Activated effector memory CD4-positive, alpha-beta T cell treated with Interleukin-2 at 50 U/mL for 16 hours (primary cell): ENCODE measurements around the gene TMEM98.
"Not testable (repeated sequence)": the region's sequence is repeated elsewhere in the genome, so short reads cannot be mapped to it uniquely, and the experiment has no call there.

Experiments
- DNase-seq: peaks from one replicate; pipeline ENCODE4 v3.0.0-alpha.2; 2020

The TMEM98 gene

GRCh38 chr17:32943647-32944191 lies 15.8 kb downstream of the TMEM98 start:
- no peak for DNase-seq

GRCh38 chr17:32944248-32945020 lies 16.5 kb downstream of the TMEM98 start:
- no peak for DNase-seq

- DNase-seq = no peak
These were observed 18.6 kb downstream of the TMEM98 start for GRCh38 chr17:32946375-32947135.

GRCh38 chr17:32947736-32948135 lies 19.8 kb downstream of the TMEM98 start:
- no peak for DNase-seq

- DNase-seq = no peak
These were observed 21.2 kb downstream of the TMEM98 start for GRCh38 chr17:32949181-32949580.

GRCh38 chr17:32952491-32952890 lies 24.5 kb downstream of the TMEM98 start:
- DNase-seq = not testable (repeated sequence)

GRCh38 chr17:32953045-32953444 lies 25.1 kb downstream of the TMEM98 start:
- DNase-seq = no peak

- no peak for DNase-seq
These were observed 25.9 kb downstream of the TMEM98 start for GRCh38 chr17:32953857-32954256.

GRCh38 chr17:32954477-32954876 lies 26.5 kb downstream of the TMEM98 start:
- no peak for DNase-seq

- DNase-seq = no peak
These were observed 27.2 kb downstream of the TMEM98 start for GRCh38 chr17:32955155-32955554.

GRCh38 chr17:32956240-32956970 lies 28.5 kb downstream of the TMEM98 start:
- DNase-seq = no peak

GRCh38 chr17:32958418-32958817 lies 30.5 kb downstream of the TMEM98 start:
- no peak for DNase-seq

GRCh38 chr17:32960815-32961214 lies 32.9 kb downstream of the TMEM98 start:
- no peak for DNase-seq

GRCh38 chr17:32962320-32962711 lies 34.4 kb downstream of the TMEM98 start:
- DNase-seq = no peak

- DNase-seq = no peak
These were observed 36.6 kb downstream of the TMEM98 start for GRCh38 chr17:32964541-32964940.

- not testable (repeated sequence) for DNase-seq
These were observed 41.3 kb downstream of the TMEM98 start for GRCh38 chr17:32969231-32969630.

GRCh38 chr17:32970281-32970680 lies 42.3 kb downstream of the TMEM98 start:
- DNase-seq = no peak

GRCh38 chr17:32971171-32971570 lies 43.2 kb downstream of the TMEM98 start:
- DNase-seq = no peak

GRCh38 chr17:32976131-32976530 lies 48.2 kb downstream of the TMEM98 start:
- DNase-seq = no peak

- no peak for DNase-seq
These were observed 48.7 kb downstream of the TMEM98 start for GRCh38 chr17:32976605-32977004.

- DNase-seq = no peak
These were observed 52.3 kb downstream of the TMEM98 start for GRCh38 chr17:32980230-32980629.

- not testable (repeated sequence) for DNase-seq
These were observed 53.7 kb downstream of the TMEM98 start for GRCh38 chr17:32981611-32982010.

- DNase-seq = no peak
These were observed 57.2 kb downstream of the TMEM98 start for GRCh38 chr17:32985050-32985756.
